ENCODE results near the gene ECSCR. TPM values are rescaled to one million over a fixed set of nuclear protein-coding genes. Genes with fewer than 3 reads are reported as not detected.
"Not testable (repeated sequence)": the region's sequence is repeated elsewhere in the genome, so short reads cannot be mapped to it uniquely, and the experiment has no call there.

Gene ECSCR
- total RNA-seq, 1 experiment from 2014 or later: 67.7 TPM

GRCh38 chr5:139446956-139447779 is 15.4 kb downstream of the ECSCR start:
- DNase-seq (ENCODE audit: low read depth): peak; percentile 38

GRCh38 chr5:139445325-139446170 is 17.0 kb downstream of the ECSCR start:
- DNase-seq (ENCODE audit: low read depth): no peak

- peak; percentile 88 for DNase-seq (ENCODE audit: low read depth)
Observed at GRCh38 chr5:139443831-139444453, 18.6 kb downstream of the ECSCR start.

GRCh38 chr5:139440416-139440815 is 22.1 kb downstream of the ECSCR start:
- not testable (repeated sequence) for DNase-seq (ENCODE audit: low read depth)

GRCh38 chr5:139439013-139439903 is 23.3 kb downstream of the ECSCR start, which contains the start of gene DNAJC18:
Gene DNAJC18, minus strand, starts transcription at chr5:139439525. Its CDS starts 80 bp downstream, at chr5:139439445.
- DNase-seq (ENCODE audit: low read depth): peak; percentile 87

- DNase-seq (ENCODE audit: low read depth): no peak
Observed at GRCh38 chr5:139438707-139439012, 23.9 kb downstream of the ECSCR start.

GRCh38 chr5:139435676-139436075 is 26.9 kb downstream of the ECSCR start:
- DNase-seq (ENCODE audit: low read depth): no peak

GRCh38 chr5:139431706-139432105 is 30.8 kb downstream of the ECSCR start:
- DNase-seq (ENCODE audit: low read depth): no peak

GRCh38 chr5:139430015-139430414 is 32.5 kb downstream of the ECSCR start:
- no peak for DNase-seq (ENCODE audit: low read depth)

- DNase-seq (ENCODE audit: low read depth): peak; percentile 33
Observed at GRCh38 chr5:139426203-139426885, 36.2 kb downstream of the ECSCR start.

- no peak for DNase-seq (ENCODE audit: low read depth)
Observed at GRCh38 chr5:139425497-139425896, 37.0 kb downstream of the ECSCR start.

GRCh38 chr5:139422307-139422893 is 40.1 kb downstream of the ECSCR start:
- DNase-seq (ENCODE audit: low read depth): peak; percentile 65

GRCh38 chr5:139419226-139420192 is 43.0 kb downstream of the ECSCR start:
- no peak for DNase-seq (ENCODE audit: low read depth)

GRCh38 chr5:139418793-139419192 is 43.8 kb downstream of the ECSCR start:
- DNase-seq (ENCODE audit: low read depth): no peak

GRCh38 chr5:139417214-139417613 is 45.3 kb downstream of the ECSCR start:
- no peak for DNase-seq (ENCODE audit: low read depth)

GRCh38 chr5:139416651-139417050 is 45.9 kb downstream of the ECSCR start:
- DNase-seq (ENCODE audit: low read depth): no peak

GRCh38 chr5:139415869-139416268 is 46.7 kb downstream of the ECSCR start:
- DNase-seq (ENCODE audit: low read depth): no peak

- no peak for DNase-seq (ENCODE audit: low read depth)
Observed at GRCh38 chr5:139415221-139415861, 47.2 kb downstream of the ECSCR start.
